Activated naive CD8-positive, alpha-beta T cell treated with anti-CD3 and anti-CD28 coated beads, Interleukin-2, amount 50 U/mL, for 24 hours (primary cell): Measurements from ENCODE around the gene SUPT7L.
"Not testable (repeated sequence)": the region's sequence is repeated elsewhere in the genome, so short reads cannot be mapped to it uniquely, and the experiment has no call there.

ENCODE experiments used
- ATAC-seq: fragments of 150-1000 bp; cut with Tn5 transposase; one replicate; pipeline ENCODE4 v1.10.0; 2021
- DNase-seq: peaks from one replicate; pipeline ENCODE4 v3.0.0; 2021
- H3K27ac Mint-ChIP-seq: one replicate; pipeline ENCODE4 v1.8.0; 2021; ENCODE audit warnings: mild to moderate bottlenecking, mixed read lengths
- H3K27me3 Mint-ChIP-seq: one replicate; pipeline ENCODE4 v1.8.0; 2021; ENCODE audit warnings: mixed read lengths
- H3K36me3 Mint-ChIP-seq: one replicate; pipeline ENCODE4 v1.8.0; 2021; ENCODE audit warnings: low read depth, mixed read lengths
- H3K4me1 Mint-ChIP-seq: one replicate; pipeline ENCODE4 v1.8.0; 2021; ENCODE audit warnings: mixed read lengths
- H3K4me3 Mint-ChIP-seq: one replicate; pipeline ENCODE4 v1.8.0; 2021; ENCODE audit warnings: mild to moderate bottlenecking, moderate library complexity, mixed read lengths
- H3K9me3 Mint-ChIP-seq: one replicate; pipeline ENCODE4 v1.8.0; 2021; ENCODE audit warnings: mixed read lengths

SUPT7L gene

GRCh38 chr2:27638037-27638637, 25.3 kb downstream of the SUPT7L start:
- Mint-ChIP-seq H3K27ac (peak overlapping the region; percentile 96), H3K27me3 (no peaks in the 10 kb centered on the region), H3K36me3 (peaks cover 60% of the 10 kb centered on the region), H3K9me3 (no peaks in the 10 kb centered on the region), H3K4me3 (peak overlapping the region; percentile 67), H3K4me1 (peaks cover 41% of the 10 kb centered on the region)
- ATAC-seq = peak; percentile 89
- no peak for DNase-seq

GRCh38 chr2:27636766-27637165, 26.6 kb downstream of the SUPT7L start:
- H3K27me3 Mint-ChIP-seq = no peaks in the 10 kb centered on the region
- H3K4me3 Mint-ChIP-seq = no peak overlapping the region
- H3K4me1 Mint-ChIP-seq = peaks cover 42% of the 10 kb centered on the region
- DNase-seq (no peak), ATAC-seq (no peak)
- peaks cover 66% of the 10 kb centered on the region for H3K36me3 Mint-ChIP-seq
- no peak overlapping the region for H3K27ac Mint-ChIP-seq
- H3K9me3 Mint-ChIP-seq = no peaks in the 10 kb centered on the region

GRCh38 chr2:27634291-27634690, 29.1 kb downstream of the SUPT7L start:
- Mint-ChIP-seq H3K27me3 (no peaks in the 10 kb centered on the region), H3K9me3 (no peaks in the 10 kb centered on the region), H3K36me3 (peaks cover 57% of the 10 kb centered on the region), H3K27ac (no peak overlapping the region), H3K4me3 (no peak overlapping the region), H3K4me1 (peaks cover 32% of the 10 kb centered on the region)
- ATAC-seq (no peak), DNase-seq (no peak)

DNA sequence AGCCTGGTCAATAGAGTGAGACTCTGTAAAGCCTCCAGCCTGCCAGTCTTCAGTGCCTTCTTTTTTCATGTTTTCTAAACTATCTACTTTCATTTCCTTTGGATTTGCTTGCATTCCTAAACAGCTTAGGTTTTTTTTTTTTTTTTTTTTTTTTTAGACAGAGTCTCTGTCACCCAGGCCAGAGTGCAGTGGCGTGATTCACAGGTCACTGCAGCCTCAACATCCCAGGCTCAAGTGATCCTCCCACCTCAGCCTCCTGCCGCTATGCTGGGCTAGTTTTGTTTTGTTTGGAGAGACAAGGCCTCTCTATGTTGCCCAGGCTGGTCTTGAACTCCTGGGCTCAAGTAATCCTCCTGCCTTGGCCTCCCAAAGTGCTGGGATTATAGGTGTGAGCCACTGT, 33.2 kb downstream of the SUPT7L start:
- H3K4me1 Mint-ChIP-seq, H3K27ac Mint-ChIP-seq, H3K9me3 Mint-ChIP-seq, H3K27me3 Mint-ChIP-seq, H3K4me3 Mint-ChIP-seq, ATAC-seq, DNase-seq: not testable (repeated sequence)
- H3K36me3 Mint-ChIP-seq = peaks cover 39% of the 10 kb centered on the region

GRCh38 chr2:27628767-27629709, 34.4 kb downstream of the SUPT7L start, which contains the start of the genes CCDC121 and GPN1:
CCDC121 (minus strand) TSS chr2:27629012; CDS start chr2:27627799, 1,213 bp downstream.
GPN1 (plus strand) TSS chr2:27629050; CDS start chr2:27629059, 9 bp downstream.
- Mint-ChIP-seq H3K27ac (no peak within 1 kb of the TSS), H3K4me1 (peaks cover 2% of the 10 kb centered on the region)

GRCh38 chr2:27627963-27628766, 35.2 kb downstream of the SUPT7L start:
- Mint-ChIP-seq H3K27ac (no peak overlapping the region), H3K36me3 (peaks cover 33% of the 10 kb centered on the region), H3K9me3 (no peaks in the 10 kb centered on the region), H3K4me3 (no peak overlapping the region), H3K27me3 (no peaks in the 10 kb centered on the region), H3K4me1 (peaks cover 2% of the 10 kb centered on the region)
- no peak for DNase-seq
- peak; percentile 53 for ATAC-seq

More at GRCh38 chr2:27628767-27629709, 34.4 kb downstream of the SUPT7L start, which contains the start of the genes CCDC121 and GPN1:
- no peaks in the 10 kb centered on the region for H3K27me3 Mint-ChIP-seq
- ATAC-seq (peak; percentile 99), DNase-seq (peak; percentile 96)
- H3K9me3 Mint-ChIP-seq = no peaks in the 10 kb centered on the region
- H3K36me3 Mint-ChIP-seq = peaks cover 35% of the 10 kb centered on the region
- H3K4me3 Mint-ChIP-seq = no peak within 1 kb of the TSS

GRCh38 chr2:27626921-27627320, 36.5 kb downstream of the SUPT7L start:
- H3K27ac Mint-ChIP-seq, H3K4me3 Mint-ChIP-seq, H3K4me1 Mint-ChIP-seq, H3K27me3 Mint-ChIP-seq, DNase-seq, ATAC-seq, H3K9me3 Mint-ChIP-seq: not testable (repeated sequence)
- H3K36me3 Mint-ChIP-seq = peaks cover 35% of the 10 kb centered on the region

DNA sequence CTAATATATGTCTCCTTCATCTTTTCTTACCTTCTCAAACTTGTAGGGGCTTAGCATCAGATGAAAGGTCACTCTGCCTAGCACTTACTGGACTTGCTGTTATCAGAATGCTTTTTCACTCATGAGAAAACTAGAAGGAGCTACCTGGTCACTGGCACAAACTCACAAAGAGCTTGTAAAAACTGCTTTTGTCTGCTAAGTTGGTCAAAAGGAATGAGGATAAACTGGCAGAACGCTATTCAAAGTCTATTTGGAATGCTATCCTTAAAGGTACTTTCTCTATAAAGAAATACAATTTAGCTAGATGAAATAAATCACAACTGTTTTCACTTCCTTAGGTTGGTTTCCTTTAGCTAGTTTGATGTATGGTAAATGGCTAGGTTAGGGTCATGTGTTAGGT, 37.1 kb downstream of the SUPT7L start:
- not testable (repeated sequence) for H3K27me3 Mint-ChIP-seq, H3K9me3 Mint-ChIP-seq, DNase-seq, H3K27ac Mint-ChIP-seq, H3K4me3 Mint-ChIP-seq, H3K4me1 Mint-ChIP-seq, ATAC-seq
- H3K36me3 Mint-ChIP-seq = peaks cover 34% of the 10 kb centered on the region

DNA sequence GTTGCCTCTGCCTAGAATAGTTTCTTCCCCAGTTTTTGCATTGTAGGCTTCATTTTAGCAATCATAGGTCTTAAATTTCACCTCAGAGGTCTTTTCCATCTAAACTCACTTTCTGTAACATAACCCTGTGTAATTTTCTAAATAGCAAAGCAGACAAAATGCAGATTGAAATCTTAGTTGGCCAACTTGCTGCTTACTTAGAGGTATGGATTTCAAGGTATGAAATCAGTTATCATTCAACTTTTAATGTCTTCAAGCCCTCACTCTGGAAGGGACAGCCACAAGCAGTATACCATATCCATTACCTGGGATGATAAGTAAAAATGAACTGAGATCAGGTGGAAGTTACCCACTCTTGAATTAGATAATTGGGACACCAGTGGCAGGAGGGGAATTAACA, 38.5 kb downstream of the SUPT7L start:
- H3K36me3 Mint-ChIP-seq = peaks cover 36% of the 10 kb centered on the region
- H3K4me3 Mint-ChIP-seq = no peak overlapping the region
- ATAC-seq (no peak), DNase-seq (no peak)
- H3K9me3 Mint-ChIP-seq = no peaks in the 10 kb centered on the region
- H3K27ac Mint-ChIP-seq = no peak overlapping the region
- no peaks in the 10 kb centered on the region for H3K27me3 Mint-ChIP-seq
- H3K4me1 Mint-ChIP-seq = no peaks in the 10 kb centered on the region

DNA sequence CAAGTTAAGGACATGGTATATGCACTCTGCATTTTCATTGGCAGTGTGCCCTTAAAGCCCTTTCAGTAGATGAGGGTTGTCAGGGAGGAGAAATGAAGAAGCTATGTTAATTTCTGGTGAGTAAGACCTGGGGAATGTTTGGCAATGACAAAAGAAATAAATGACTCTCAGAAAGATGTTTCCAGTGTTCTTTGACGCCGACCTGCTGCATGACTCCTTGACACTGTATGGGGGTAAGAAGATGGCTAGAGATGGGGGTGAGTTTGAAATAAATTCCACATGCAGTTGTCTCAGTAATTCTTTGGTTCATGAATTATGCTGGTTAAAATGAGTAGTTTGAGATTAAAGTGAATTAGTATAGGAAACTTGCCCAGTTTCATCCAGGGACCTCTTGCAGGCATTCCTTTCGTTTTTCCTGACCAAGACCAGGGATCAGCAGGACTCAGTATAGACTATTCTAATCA, 40.5 kb downstream of the SUPT7L start:
- H3K27me3 Mint-ChIP-seq = no peaks in the 10 kb centered on the region
- no peak overlapping the region for H3K27ac Mint-ChIP-seq
- DNase-seq (no peak), ATAC-seq (no peak)
- H3K9me3 Mint-ChIP-seq = no peaks in the 10 kb centered on the region
- H3K4me1 Mint-ChIP-seq = no peaks in the 10 kb centered on the region
- H3K36me3 Mint-ChIP-seq = peaks cover 43% of the 10 kb centered on the region
- H3K4me3 Mint-ChIP-seq = no peak overlapping the region

- DNase-seq (no peak), ATAC-seq (no peak)
- Mint-ChIP-seq H3K27ac (no peak overlapping the region), H3K9me3 (no peaks in the 10 kb centered on the region), H3K27me3 (no peaks in the 10 kb centered on the region), H3K4me3 (no peak overlapping the region), H3K36me3 (peaks cover 50% of the 10 kb centered on the region), H3K4me1 (no peaks in the 10 kb centered on the region)
Measured at GRCh38 chr2:27621524-27621923, 41.9 kb downstream of the SUPT7L start.

- Mint-ChIP-seq H3K4me1 (no peaks in the 10 kb centered on the region), H3K4me3 (no peak overlapping the region), H3K36me3 (peaks cover 41% of the 10 kb centered on the region), H3K27ac (no peak overlapping the region), H3K27me3 (no peaks in the 10 kb centered on the region), H3K9me3 (no peaks in the 10 kb centered on the region)
- ATAC-seq (no peak), DNase-seq (no peak)
Measured at GRCh38 chr2:27615316-27615715, 48.1 kb downstream of the SUPT7L start.

GRCh38 chr2:27613985-27614384, 49.4 kb downstream of the SUPT7L start:
- Mint-ChIP-seq H3K27ac (no peak overlapping the region), H3K9me3 (no peaks in the 10 kb centered on the region), H3K27me3 (no peaks in the 10 kb centered on the region), H3K36me3 (peaks cover 38% of the 10 kb centered on the region), H3K4me3 (no peak overlapping the region), H3K4me1 (no peaks in the 10 kb centered on the region)
- no peak for ATAC-seq
- DNase-seq = no peak

DNA sequence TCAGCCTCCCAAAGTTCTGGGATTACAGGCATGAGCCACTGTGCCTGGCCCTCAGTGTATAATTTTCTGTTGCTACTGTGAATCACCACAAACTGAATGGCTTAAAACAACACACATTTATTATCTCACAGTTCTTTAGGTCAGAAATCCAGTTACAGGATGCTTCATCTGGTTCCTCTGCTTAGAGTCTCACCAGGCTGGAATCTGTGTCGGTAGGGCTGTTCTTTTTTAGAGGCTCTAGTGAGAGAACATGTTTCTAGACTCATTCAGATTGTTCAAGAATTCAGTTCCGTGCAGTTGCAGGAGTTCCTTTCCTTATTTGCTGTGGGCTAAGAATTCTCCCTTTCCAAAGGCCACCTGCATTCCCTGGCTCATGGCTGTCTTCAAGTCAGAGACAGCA, 56.8 kb downstream of the SUPT7L start:
- no peak for ATAC-seq
- Mint-ChIP-seq H3K27me3 (no peaks in the 10 kb centered on the region), H3K9me3 (no peaks in the 10 kb centered on the region), H3K27ac (no peak overlapping the region), H3K36me3 (peaks cover 47% of the 10 kb centered on the region), H3K4me1 (peaks cover 3% of the 10 kb centered on the region), H3K4me3 (no peak overlapping the region)
- DNase-seq = no peak
